Neural crest cell (in vitro differentiated cells): ENCODE data around the gene ICA1. TPM values are rescaled to one million over a fixed set of nuclear protein-coding genes. Genes with fewer than 3 reads are reported as not detected.

Experiments used
- DNase-seq: peaks from one replicate; pipeline ENCODE4 v3.0.0; 2021; ENCODE audit warnings: low read depth, mixed read lengths, low spot score
- H3K27ac Mint-ChIP-seq: one replicate; pipeline ENCODE4 v1.8.0; 2021; ENCODE audit warnings: mild to moderate bottlenecking, mixed read lengths; ENCODE audit not compliant: unreplicated experiment
- H3K27me3 Mint-ChIP-seq: 2 replicates; pipeline ENCODE4 v1.8.0; 2021; ENCODE audit warnings: low read depth, mild to moderate bottlenecking, mixed read lengths
- H3K36me3 Mint-ChIP-seq: 2 replicates; pipeline ENCODE4 v1.8.0; 2021; ENCODE audit warnings: low read depth, mild to moderate bottlenecking, mixed read lengths
- H3K4me1 Mint-ChIP-seq: 2 replicates; pipeline ENCODE4 v1.8.0; 2021; ENCODE audit warnings: mixed read lengths
- H3K4me3 Mint-ChIP-seq: one replicate; pipeline ENCODE4 v1.8.0; 2021; ENCODE audit warnings: mild to moderate bottlenecking, mixed read lengths
- H3K9me3 Mint-ChIP-seq: 2 replicates; pipeline ENCODE4 v1.8.0; 2021; ENCODE audit warnings: mixed read lengths
- CTCF ChIP-seq: fragments of 200-600 bp; sonication (generic); conservative IDR thresholded peaks from 2 replicates; pipeline ENCODE4 v1.5.0; 2021; ENCODE audit warnings: antibody characterized with exemption, mild to moderate bottlenecking
- total RNA-seq: library from RNA; stranded (reverse); gene quantifications from 2 replicates; pipeline ENCODE4 v1.2.1, GENCODE V29; 2021

The ICA1 gene
- total RNA-seq, 1 donor from 2014 or later: 4.2 TPM

- H3K27me3 Mint-ChIP-seq: no peaks in the 10 kb centered on the region
- no peak overlapping the region for H3K4me3 Mint-ChIP-seq
- no peaks in the 10 kb centered on the region for H3K36me3 Mint-ChIP-seq
- H3K4me1 Mint-ChIP-seq: peaks cover 38% of the 10 kb centered on the region
- DNase-seq: no peak
- H3K9me3 Mint-ChIP-seq: peaks cover 3% of the 10 kb centered on the region
- no peak overlapping the region for H3K27ac Mint-ChIP-seq
- no peak for TF ChIP-seq CTCF
Observed at GRCh38 chr7:8189625-8190024, 72.3 kb downstream of the ICA1 start.

GRCh38 chr7:8185926-8186683, 75.9 kb downstream of the ICA1 start:
- DNase-seq: no peak
- Mint-ChIP-seq H3K27ac (peak overlapping the region; percentile 59), H3K27me3 (no peaks in the 10 kb centered on the region), H3K9me3 (peaks cover 3% of the 10 kb centered on the region), H3K4me3 (no peak overlapping the region), H3K36me3 (no peaks in the 10 kb centered on the region), H3K4me1 (peaks cover 45% of the 10 kb centered on the region)
- no peak for TF ChIP-seq CTCF

- Mint-ChIP-seq H3K4me1 (peaks cover 28% of the 10 kb centered on the region), H3K27me3 (no peaks in the 10 kb centered on the region), H3K9me3 (peaks cover 3% of the 10 kb centered on the region), H3K36me3 (no peaks in the 10 kb centered on the region), H3K4me3 (no peak overlapping the region), H3K27ac (no peak overlapping the region)
- DNase-seq: no peak
- TF ChIP-seq CTCF: no peak
Observed at GRCh38 chr7:8184221-8184620, 77.7 kb downstream of the ICA1 start.

GRCh38 chr7:8179486-8179885, 82.5 kb downstream of the ICA1 start:
- no peak overlapping the region for H3K4me3 Mint-ChIP-seq
- DNase-seq: no peak
- no peak for TF ChIP-seq CTCF
- H3K9me3 Mint-ChIP-seq: no peaks in the 10 kb centered on the region
- no peak overlapping the region for H3K27ac Mint-ChIP-seq
- H3K27me3 Mint-ChIP-seq: no peaks in the 10 kb centered on the region
- H3K4me1 Mint-ChIP-seq: peaks cover 18% of the 10 kb centered on the region
- no peaks in the 10 kb centered on the region for H3K36me3 Mint-ChIP-seq

- Mint-ChIP-seq H3K27ac (no peak overlapping the region), H3K4me1 (peaks cover 19% of the 10 kb centered on the region), H3K27me3 (no peaks in the 10 kb centered on the region), H3K4me3 (no peak overlapping the region), H3K9me3 (no peaks in the 10 kb centered on the region), H3K36me3 (no peaks in the 10 kb centered on the region)
- DNase-seq: no peak
- TF ChIP-seq CTCF: no peak
Observed at GRCh38 chr7:8178353-8178752, 83.6 kb downstream of the ICA1 start.
